Hypothalamus (tissue), 51 donors: Measurements from ENCODE around the gene TMEM108.

Source experiments
- DNase-seq, 51 donors: peaks; one replicate each; lab custom pipeline; 2025; lab: John Stamatoyannopoulos, UW

Gene TMEM108

DNA sequence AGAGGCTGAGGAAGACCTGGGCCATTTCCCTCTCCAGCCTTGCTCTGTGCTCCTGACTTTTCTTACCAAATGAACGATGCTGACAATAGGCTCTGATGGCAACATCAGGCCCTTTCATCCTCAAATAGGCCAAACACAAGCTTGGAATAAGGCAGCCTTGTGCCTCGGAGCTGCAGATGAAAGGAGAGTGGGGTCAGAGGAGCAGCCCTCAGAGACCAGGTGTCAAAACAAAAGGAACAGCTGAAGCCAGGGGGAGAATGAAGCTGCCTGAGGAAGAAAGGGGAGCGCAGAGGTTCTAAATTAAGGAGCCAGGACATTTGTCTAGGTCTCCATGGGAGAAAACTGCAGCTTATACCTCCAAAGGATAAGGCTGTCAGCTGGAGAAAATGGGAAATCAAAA lies 366.7 kb downstream of the TMEM108 start:
- DNase-seq, result no peak

DNA sequence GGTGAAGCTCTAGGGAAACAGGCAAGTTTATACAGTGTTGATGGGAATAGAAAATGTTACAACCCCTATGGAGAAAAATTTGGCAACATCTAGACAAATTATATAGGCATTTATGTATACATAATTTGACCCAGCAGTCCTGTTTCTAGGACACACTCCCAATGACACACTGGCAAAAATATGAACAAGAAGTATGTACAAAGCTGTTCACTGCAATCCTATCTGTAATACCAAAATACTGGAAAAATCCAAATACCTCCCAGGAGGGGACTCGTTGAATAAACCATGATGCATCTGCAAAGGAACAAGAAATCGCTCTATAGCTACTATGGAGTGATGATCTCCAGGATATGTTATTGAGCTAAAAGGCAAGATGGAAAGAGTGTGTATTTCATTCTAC lies 370.2 kb downstream of the TMEM108 start:
- no peak for DNase-seq

DNA sequence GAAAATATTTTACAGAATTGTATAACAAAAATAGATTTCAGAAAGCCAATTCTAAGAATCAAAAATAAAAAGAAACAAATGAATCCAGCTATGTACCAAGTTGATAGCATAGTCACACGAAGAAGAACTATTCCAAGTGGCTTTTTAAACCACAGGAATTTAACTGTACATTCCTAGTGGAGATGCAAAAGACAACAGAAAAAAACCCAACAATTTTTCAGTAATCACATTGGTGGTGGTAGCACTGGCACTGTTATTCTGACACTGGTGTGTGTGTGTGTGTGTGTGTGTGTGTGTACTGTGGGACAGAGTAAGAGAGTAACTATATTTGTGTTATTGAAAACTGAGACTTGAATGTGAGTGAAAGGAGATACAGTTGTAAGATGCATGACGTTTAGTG lies 370.8 kb downstream of the TMEM108 start:
- no peak for DNase-seq

DNA sequence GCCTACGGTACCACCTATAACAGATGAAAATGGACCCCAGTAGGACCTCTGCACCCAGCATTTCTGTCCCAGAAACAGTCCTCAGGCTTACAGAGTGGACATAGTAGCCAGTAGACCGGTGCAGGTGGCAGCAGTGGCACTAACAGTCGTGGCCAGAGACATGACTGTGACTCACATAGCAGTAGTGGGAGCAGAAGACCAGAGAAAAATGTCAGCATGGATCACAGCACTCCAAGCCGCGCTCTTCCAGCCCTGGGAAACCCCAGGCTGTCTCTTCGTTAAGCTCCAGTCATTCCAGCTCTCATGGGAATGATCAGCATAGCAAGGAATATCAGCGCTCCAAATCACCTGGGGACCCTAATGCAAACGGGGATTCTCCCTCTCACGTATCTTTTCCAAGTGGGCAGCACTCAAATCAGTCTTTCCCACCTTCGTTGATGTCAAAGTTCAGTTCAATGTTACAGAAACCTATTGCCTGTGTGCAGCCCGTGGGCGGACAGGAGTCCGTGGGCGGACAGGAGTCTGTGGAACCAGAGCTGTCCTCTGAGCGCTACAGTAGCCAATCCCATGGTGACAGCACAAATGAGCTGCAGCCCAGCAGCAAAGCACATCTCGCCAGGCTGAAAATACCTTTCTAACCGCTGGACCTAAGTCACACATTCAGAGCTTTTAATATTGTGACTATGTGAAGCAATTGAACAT lies 372.2 kb downstream of the TMEM108 start:
- DNase-seq, result no peak

DNA sequence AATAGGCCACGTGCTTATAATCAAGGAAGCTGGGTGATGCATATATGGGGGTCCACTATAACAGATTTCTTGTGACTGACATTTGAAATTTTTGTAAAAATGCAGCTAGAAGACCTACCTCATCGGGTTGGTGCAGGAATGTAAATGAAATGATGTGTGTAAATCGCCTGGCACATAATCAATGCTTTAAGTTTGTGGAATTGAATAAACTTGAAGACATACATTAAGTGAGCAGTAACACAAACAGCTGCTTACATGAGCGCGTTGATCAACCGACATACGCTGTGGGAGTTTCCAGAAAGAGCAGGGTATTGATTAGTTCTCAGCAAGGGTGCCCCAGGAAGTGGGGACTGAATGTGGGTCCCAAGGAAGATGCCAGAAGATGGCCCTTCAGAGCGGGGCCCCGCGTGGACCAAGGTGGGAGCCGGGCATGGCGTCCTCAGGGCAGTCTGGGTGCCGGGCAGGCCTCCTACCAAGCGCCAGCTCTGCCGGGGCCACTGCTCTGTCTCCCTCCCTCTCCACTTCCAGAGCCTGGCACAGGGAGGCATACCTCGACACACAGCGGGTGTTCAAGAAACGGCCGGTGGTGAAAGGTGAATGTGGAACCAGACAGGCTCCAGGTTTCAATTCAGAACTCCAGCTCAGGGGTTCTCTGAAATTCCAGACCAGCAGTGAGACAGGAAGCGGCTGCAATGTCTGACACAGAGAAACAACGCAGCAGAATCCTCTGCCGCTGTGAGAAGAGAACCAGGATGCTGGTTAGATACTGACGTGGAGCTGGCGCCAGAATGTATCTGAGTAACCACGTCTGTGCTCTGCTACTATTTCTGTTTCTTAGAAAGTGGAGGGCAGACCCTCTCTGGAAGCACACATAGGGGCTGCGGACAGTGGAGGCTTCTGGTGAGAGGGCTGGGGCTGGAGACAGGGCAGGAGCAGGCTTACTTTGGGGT lies 374.3 kb downstream of the TMEM108 start:
- DNase-seq, result peak in 1 of 51 donors; percentile 36

DNA sequence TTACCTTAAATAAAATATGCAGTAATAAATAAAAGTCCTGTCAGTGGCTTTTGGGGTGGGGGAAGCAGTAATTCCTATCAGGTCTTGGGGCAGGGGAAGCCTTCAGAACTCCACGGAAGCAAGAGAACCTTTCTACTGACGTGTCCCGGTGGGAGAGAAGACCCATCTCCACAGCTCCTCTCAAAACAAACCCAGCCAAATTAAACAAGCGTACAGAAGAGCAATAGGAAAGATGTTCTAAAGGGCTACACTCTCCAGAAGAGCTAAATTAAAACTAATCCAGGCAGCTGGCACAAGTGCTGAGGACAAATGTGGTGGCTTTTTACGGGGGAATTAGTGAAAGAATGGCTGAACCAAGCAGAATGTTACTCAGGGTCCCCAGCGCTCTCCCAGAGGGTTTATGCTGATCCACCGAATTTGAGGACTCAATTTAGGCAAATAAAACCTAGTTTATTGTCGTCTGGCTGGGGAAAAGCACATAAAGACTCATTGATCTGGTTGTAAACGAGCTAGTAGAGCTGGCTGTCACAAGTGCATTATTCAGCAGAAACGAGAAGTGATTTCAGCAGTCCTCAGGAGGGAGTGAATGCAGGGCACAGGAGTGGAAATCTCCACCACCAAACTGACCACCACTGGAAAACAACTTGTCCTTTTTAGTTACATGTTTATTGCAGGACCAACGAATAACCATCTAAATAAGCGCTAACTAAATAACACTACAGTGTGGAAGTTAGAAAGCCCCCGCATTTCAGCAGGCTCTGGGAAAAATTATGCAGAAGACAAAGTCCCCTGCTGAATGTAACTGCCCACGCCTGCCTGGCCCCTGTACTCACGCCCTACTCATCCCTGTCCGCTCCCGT lies 375.2 kb downstream of the TMEM108 start:
- DNase-seq, result peak in 14 of 51 donors; percentile 11 to 59 (median 22)

DNA sequence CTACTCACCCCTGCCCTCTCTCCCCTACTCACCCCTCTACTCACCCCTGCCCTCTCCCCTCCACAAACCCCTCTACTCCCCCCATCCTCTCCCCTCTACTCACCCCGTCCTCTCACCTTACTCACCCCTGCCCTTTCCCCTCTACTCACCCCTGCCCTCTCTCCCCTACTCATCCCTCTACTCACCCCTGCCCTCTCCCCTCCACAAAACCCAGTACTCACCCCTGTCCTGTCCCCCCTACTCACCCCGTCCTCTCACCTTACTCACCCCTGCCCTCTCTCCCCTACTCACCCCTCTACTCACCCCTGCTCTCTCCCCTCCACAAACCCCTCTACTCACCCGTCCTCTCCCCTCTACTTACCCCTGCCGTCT lies 375.8 kb downstream of the TMEM108 start:
- no peak for DNase-seq

DNA sequence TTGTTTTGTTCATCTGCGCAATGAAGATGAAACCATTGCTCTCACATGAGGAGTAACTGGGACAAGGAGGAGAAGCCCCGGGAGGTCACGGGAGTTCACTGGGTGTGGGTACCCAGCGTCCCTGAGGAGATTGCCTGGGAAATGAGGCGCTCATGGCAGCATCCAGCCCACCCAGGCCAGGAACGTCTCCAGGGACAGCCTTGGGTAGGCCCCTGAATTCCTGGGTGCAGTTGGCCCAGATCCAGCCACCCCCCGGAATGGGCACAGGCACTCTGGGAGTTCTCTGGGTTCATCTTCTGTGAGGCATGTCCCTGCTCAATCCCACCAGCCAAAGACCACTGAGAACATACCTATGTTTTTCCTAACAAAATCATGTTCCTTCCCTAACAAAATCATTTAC lies 380.2 kb downstream of the TMEM108 start:
- no peak for DNase-seq

DNA sequence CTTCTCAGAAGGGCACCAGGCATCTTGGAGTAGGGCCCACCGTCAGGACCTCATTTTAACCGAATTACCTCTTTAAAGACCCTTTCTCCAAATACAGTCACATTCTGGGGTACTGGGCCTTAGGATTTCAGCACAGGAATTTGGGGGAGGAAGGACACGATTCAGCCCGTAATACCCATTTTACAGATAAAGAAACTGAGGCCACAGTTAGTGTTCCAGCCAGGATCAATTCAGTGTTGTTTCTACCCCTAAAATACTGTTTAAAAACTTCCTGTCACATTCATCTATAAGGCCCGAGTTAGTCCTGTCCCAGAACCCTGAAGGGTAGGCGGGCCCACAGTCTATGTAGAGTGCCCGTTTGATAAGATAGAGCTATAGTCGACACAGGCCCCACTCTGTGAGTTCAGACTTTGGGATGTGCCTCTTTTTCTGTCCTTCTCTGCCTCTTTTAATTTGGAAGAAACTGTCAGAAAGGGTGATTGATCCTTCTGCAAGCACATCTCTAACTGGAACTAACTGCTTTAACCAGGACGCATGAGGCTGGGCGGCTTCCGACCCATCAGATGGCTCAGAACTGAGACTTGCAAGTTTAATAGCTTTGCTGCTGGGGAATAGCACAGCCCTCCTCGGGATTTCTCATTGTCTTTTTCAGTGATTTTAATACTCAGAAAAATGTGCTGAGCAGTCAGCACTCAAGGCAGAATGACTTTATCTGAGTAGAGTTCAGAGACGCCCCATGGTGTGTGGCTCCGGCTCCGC lies 381.1 kb downstream of the TMEM108 start:
- DNase-seq, result no peak

DNA sequence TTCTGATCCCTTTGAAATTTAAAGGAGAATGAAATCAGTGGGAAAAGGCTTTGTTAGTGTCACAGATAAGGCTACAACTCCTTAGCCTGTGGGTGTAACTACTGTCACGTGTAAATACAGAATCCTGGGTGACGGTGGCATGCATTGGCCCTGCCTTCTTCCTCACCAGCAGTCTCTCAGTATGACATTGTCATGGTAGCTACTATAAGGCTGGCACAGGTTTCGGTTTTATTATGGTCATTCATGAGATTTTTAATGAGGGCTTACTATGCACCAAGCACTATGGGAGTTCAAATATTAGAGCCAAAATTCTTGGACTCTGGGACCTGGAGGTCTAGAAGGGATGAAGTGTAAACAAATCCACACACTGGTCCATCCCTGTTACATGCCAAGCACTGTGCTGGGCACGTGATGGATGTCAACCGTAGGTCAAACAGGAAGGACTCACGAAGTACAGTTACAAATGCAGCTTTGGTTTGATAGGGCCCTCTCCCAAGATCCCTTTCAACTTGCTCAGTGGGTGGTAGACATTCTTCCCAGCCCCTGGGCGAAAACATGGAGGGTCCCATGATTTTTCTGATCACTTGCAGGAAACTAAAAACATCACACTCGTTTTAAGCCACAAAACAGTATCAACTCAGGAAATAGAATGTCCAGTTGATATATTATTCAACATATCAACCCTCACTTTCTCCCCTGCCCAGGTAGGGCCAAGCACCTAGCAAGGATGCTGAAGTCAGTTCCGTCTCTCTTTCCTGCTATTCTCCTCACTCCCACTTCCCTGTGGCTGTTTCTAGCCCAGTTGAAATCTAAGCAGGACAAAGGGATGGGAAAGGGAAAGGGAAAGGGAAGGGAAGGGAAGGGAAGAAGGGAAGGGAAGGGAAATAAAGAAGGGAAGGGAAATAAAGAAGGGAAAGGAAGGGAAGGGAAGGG lies 387.0 kb downstream of the TMEM108 start:
- no peak for DNase-seq

DNA sequence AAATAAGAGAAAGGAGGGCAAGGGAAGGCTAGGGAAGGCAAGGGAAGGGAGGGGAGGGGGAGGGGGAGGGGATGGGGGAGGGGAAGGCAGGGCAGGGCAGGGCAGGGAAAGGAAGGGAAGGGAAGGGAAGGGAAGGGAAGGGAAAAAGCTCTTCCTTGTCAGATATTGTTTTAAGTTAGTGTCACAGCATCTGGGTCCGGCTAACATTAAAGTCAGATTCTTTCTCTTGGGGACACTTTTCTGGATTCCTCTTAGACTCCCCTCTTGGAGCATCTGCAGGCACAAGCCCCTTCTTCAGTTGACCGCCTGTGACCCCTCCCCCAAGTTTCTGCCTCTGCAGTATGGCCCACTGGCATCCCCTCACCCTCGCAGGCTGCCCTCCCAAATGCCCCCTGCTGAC lies 387.7 kb downstream of the TMEM108 start:
- DNase-seq, result no peak

DNA sequence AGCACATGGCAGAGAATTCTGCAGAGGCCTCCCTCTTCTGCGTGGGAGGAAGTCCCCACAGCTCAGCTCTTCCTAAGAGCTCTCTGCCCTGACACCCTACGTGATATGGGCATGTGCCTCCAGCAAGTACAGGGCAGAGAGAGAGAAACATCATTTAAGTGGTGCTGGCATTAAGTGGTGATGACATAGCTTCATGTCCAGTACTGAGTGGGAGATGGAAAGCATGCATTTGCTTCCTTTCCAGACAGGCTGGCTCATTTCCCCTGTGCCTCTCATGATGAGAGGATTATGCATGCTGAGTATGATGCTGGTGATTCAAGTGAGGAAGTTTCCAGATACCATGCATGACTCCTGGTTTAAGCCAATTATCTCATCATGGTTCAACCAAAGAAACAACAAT lies 388.5 kb downstream of the TMEM108 start:
- no peak for DNase-seq

DNA sequence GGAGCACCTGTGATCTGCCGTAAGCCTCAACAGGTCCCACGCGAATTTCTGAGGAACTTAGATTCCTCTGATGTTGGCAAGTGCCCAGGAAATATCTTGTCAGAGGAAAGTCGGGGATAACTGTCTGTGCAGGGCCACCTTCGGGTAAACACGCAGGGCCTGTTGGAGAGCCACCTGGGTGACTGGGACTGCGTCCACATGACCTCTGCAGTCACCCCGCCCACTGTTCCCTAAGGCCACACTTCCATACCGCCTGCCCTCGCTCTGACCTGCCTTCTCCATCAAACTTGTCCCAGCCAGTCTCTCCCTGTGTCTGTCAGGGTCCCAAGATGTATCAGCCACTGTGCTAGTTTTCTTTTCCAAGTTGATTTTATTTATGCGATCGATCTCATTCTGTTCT lies 390.4 kb downstream of the TMEM108 start:
- no peak for DNase-seq

DNA sequence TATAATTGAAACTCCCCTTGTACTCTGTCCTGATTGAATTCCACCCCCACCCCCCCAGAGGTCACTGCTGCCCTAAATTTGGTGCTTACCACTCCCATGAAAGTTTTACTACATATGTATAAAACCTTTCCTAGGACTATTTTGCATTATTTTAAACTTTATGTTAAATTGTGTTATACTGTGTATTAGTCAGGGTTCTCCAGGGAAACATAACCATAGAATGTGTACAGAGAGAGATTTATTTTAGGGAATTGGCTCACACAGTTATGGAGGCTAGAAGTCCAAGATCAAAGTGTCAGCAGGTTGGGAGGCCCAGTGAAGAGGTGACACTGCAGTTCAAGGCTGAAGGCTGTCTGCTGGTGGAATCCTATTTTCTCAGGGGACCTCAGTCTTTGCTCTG lies 390.9 kb downstream of the TMEM108 start:
- no peak for DNase-seq

DNA sequence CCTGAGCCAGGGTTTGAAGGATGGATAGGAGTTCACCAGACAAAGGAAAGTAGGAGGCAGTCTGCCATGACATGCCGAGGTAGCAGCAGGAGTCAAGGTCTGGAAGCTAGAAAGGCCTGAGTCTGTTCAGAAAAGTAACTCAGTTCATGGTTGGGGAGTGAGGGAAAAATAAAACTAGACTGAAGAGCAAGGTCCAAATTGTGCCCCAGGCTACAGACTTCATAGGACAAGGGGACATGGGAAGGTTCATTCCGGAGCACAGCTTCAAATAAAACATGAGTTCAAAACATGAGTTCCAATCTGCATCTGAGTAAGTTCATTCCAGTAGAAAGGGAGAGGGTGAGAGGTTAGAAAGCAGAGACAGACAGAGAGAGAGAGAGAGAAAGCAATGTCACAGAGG lies 401.4 kb downstream of the TMEM108 start:
- no peak for DNase-seq

DNA sequence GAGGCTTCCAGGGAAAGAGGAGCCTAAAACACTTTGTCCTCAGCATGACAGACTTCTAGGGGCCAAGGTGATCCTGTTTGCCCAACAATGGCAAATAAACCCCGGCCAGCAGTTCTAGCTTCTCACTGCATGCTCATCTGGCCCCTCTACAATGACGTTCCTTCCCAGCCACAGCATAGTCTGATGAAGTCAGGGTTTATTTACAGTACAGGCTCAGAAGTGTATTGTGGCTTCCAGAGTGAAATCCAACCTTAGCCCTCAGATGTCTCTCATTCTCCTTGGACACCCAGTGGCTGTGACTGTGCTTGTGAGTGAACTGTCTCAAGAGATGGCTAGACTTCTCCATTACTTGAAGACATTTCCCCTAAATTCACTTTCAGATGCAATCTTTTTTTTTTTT lies 402.5 kb downstream of the TMEM108 start:
- no peak for DNase-seq

DNA sequence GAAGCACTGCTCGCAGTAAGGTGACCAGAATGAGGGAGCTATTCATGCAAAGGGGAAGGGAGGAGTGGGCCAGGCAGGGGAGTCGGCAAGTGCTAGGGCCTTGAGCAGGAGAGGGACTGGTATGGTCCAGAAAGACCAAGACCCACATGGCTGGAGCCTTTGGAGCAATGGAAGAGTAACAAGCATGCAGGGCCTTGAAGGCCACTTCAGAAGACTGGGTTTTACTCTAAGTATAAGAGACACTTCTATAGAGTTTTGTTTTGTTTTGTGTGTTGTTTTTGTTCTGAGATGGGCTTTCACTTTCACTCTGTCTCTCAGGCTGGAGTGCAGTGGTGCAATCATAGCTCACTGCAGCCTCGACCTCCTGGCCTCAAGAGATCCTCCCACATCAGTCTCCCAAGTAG lies 403.7 kb downstream of the TMEM108 start:
- no peak for DNase-seq

DNA sequence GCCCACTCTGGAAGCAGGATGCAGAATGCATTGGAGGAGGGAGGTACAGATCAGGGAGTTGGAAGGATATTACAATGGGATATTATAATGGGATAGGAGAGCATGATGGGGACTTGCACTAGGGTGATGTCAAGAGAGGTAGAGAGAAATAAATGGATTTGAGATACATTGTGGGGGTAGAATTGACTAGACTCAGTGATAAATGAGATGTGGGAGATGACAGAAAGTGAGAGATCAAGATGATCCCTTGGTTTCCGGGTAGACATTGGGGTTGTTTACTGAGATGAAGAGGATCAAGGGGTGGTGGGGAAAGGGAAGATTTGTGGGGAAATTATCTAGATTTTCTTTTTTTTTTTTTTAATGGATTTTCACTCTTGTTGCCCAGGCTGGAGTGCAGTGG lies 404.3 kb downstream of the TMEM108 start:
- DNase-seq, result no peak
